ENCODE data around the gene RGS10. TPM values are rescaled to one million over a fixed set of nuclear protein-coding genes. Genes with fewer than 3 reads are reported as not detected.

The RGS10 gene
- total and polyA plus RNA-seq, 10 of the 15 experiments (the other 5 are each of a cell fraction or from before 2014, with no cell fraction given): 72.8 to 193 (median 127) TPM

GRCh38 chr10:119466076-119466475 is 76.4 kb downstream of the RGS10 start:
- 44% methylated on average over 10 of the region's 10 CpGs for WGBS (ENCODE audit: insufficient coverage, insufficient replicate concordance, low lambda C conversion rate, missing lambda C conversion rate)

More at GRCh38 chr10:119466076-119466475, 76.4 kb downstream of the RGS10 start:
- Histone ChIP-seq H3K9ac (ENCODE audit: control insufficient read depth, insufficient read depth, low read length) (no peak overlapping the region), H3K36me3 (ENCODE audit: control insufficient read depth in 2 of 2, insufficient read depth in 2 of 2, low read length in 1 of 2) (no peaks in the 10 kb centered on the region), H3K4me3 (no peak overlapping the region), H4K20me1 (ENCODE audit: control insufficient read depth, insufficient read depth) (no peaks in the 10 kb centered on the region), H3K4me2 (ENCODE audit: control insufficient read depth, insufficient read depth) (no peak overlapping the region), H3K79me2 (ENCODE audit: control insufficient read depth, insufficient read depth, low read length) (no peaks in the 10 kb centered on the region), H3K27ac (ENCODE audit: control insufficient read depth, insufficient read depth) (no peak overlapping the region), H3K9me3 (replicated peaks; ENCODE audit: control insufficient read depth, insufficient read depth, low read length) (no peaks in the 10 kb centered on the region; the same call in 2 of the 3 replicates), H3K27me3 (replicated peaks in 1 of 2; ENCODE audit: control insufficient read depth in 2 of 2, insufficient read depth in 2 of 2, low read length in 1 of 2) (no peaks in the 10 kb centered on the region), H3K4me1 (ENCODE audit: control insufficient read depth, insufficient read depth, low read length) (peaks cover 16% of the 10 kb centered on the region), H2AFZ (ENCODE audit: control insufficient read depth, low read depth, low read length) (no peak overlapping the region)
- RAD21 ChIA-PET (ENCODE audit: unreplicated experiment): no interaction called here
- TF ChIP-seq SUPT20H (IDR thresholded peaks at IDR 0.05; ENCODE audit: borderline replicate concordance, control insufficient read depth, low read depth, low read length) (no peak), EGR1 (IDR thresholded peaks at IDR 0.05; ENCODE audit: borderline replicate concordance in 1 of 2, low read depth in 2 of 2, low read length in 2 of 2) (no peak), RCOR1 (conservative IDR thresholded peaks at IDR 0.05; ENCODE audit: low read depth, low read length) (no peak), RUNX3 (IDR thresholded peaks at IDR 0.05; ENCODE audit: low read length) (no peak), KAT2A (conservative IDR thresholded peaks at IDR 0.05; ENCODE audit: control insufficient read depth, low read depth, low read length) (no peak), ATF7 (IDR thresholded peaks at IDR 0.05; ENCODE audit: low read depth) (no peak), YBX1 (IDR thresholded peaks at IDR 0.05) (no peak), ZNF24 (IDR thresholded peaks at IDR 0.05) (no peak), IKZF2 (IDR thresholded peaks at IDR 0.05) (no peak), CEBPB (IDR thresholded peaks at IDR 0.05; ENCODE audit: borderline replicate concordance in 1 of 2, low read depth in 2 of 2, low read length in 2 of 2) (no peak), MEF2A (IDR thresholded peaks at IDR 0.05; ENCODE audit: insufficient read depth, low read depth, low read length) (no peak), SUZ12 (IDR thresholded peaks at IDR 0.05; ENCODE audit: unreplicated experiment) (no peak), NFYA (IDR thresholded peaks at IDR 0.05; ENCODE audit: borderline replicate concordance, low read depth, low read length) (no peak), ESRRA (IDR thresholded peaks at IDR 0.05; ENCODE audit: low read length) (no peak), IKZF1 (conservative IDR thresholded peaks at IDR 0.05) (no peak)
- TF ChIP-seq, protein P1, sequence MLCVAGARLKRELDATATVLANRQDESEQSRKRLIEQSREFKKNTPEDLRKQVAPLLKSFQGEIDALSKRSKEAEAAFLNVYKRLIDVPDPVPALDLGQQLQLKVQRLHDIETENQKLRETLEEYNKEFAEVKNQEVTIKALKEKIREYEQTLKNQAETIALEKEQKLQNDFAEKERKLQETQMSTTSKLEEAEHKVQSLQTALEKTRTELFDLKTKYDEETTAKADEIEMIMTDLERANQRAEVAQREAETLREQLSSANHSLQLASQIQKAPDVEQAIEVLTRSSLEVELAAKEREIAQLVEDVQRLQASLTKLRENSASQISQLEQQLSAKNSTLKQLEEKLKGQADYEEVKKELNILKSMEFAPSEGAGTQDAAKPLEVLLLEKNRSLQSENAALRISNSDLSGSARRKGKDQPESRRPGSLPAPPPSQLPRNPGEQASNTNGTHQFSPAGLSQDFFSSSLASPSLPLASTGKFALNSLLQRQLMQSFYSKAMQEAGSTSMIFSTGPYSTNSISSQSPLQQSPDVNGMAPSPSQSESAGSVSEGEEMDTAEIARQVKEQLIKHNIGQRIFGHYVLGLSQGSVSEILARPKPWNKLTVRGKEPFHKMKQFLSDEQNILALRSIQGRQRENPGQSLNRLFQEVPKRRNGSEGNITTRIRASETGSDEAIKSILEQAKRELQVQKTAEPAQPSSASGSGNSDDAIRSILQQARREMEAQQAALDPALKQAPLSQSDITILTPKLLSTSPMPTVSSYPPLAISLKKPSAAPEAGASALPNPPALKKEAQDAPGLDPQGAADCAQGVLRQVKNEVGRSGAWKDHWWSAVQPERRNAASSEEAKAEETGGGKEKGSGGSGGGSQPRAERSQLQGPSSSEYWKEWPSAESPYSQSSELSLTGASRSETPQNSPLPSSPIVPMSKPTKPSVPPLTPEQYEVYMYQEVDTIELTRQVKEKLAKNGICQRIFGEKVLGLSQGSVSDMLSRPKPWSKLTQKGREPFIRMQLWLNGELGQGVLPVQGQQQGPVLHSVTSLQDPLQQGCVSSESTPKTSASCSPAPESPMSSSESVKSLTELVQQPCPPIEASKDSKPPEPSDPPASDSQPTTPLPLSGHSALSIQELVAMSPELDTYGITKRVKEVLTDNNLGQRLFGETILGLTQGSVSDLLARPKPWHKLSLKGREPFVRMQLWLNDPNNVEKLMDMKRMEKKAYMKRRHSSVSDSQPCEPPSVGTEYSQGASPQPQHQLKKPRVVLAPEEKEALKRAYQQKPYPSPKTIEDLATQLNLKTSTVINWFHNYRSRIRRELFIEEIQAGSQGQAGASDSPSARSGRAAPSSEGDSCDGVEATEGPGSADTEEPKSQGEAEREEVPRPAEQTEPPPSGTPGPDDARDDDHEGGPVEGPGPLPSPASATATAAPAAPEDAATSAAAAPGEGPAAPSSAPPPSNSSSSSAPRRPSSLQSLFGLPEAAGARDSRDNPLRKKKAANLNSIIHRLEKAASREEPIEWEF (IDR thresholded peaks at IDR 0.05; ENCODE audit: insufficient replicate concordance, low read depth, low read length): no peak
- TF ChIP-seq, protein P2, sequence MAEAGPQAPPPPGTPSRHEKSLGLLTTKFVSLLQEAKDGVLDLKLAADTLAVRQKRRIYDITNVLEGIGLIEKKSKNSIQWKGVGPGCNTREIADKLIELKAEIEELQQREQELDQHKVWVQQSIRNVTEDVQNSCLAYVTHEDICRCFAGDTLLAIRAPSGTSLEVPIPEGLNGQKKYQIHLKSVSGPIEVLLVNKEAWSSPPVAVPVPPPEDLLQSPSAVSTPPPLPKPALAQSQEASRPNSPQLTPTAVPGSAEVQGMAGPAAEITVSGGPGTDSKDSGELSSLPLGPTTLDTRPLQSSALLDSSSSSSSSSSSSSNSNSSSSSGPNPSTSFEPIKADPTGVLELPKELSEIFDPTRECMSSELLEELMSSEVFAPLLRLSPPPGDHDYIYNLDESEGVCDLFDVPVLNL (IDR thresholded peaks at IDR 0.05; ENCODE audit: low read depth, low read length): no peak
- no peak for DNase-seq (ENCODE audit: low read depth, low spot score)
- POLR2A ChIA-PET: no interaction called here
- SMC1A ChIA-PET (ENCODE audit: uncharacterized antibody, unreplicated experiment): interaction anchor here (1.0 to 1.5 kb wide), 2 partner anchors 12 to 16 kb away, joined by 3 to 6 read pairs; no protein-coding TSS in a partner anchor
- no peak for ATAC-seq
- in situ Hi-C loops (cut with MboI) (no loop called here), intact Hi-C loops (cut with micrococcal nuclease; ENCODE audit: unreplicated experiment) (no loop called here)
- no peak for FAIRE-seq
- no TSS peak for BruUV-seq (replicated peaks)
- CTCF ChIA-PET: no interaction called here
